Endothelial cell (in vitro differentiated cells): Measurements from ENCODE around the gene HELZ2. TPM values are rescaled to one million over a fixed set of nuclear protein-coding genes. Genes with fewer than 3 reads are reported as not detected.
A peak's percentile ranks its signal among the peaks of the same experiment; 100 is the strongest.

Experiments
- DNase-seq: peaks from one replicate; pipeline ENCODE4 v3.0.0; 2021; ENCODE audit warnings: low spot score
- H3K27ac Mint-ChIP-seq: one replicate; pipeline ENCODE4 v1.8.0; 2021; ENCODE audit warnings: mixed read lengths, inconsistent platforms; ENCODE audit not compliant: unreplicated experiment
- H3K27me3 Mint-ChIP-seq: one replicate; pipeline ENCODE4 v1.8.0; 2021; ENCODE audit warnings: mild to moderate bottlenecking, moderate library complexity, mixed read lengths, inconsistent platforms; ENCODE audit not compliant: unreplicated experiment
- H3K36me3 Mint-ChIP-seq: one replicate; pipeline ENCODE4 v1.8.0; 2021; ENCODE audit warnings: mild to moderate bottlenecking, low read depth, mixed read lengths, inconsistent platforms; ENCODE audit not compliant: unreplicated experiment
- H3K4me1 Mint-ChIP-seq: one replicate; pipeline ENCODE4 v1.8.0; 2021; ENCODE audit warnings: mild to moderate bottlenecking, mixed read lengths, inconsistent platforms; ENCODE audit not compliant: unreplicated experiment
- H3K4me3 Mint-ChIP-seq: one replicate; pipeline ENCODE4 v1.8.0; 2021; ENCODE audit warnings: mild to moderate bottlenecking, mixed read lengths, inconsistent platforms; ENCODE audit not compliant: unreplicated experiment
- H3K9me3 Mint-ChIP-seq: one replicate; pipeline ENCODE4 v1.8.0; 2021; ENCODE audit warnings: mixed read lengths, inconsistent platforms; ENCODE audit not compliant: unreplicated experiment
- total RNA-seq: library from RNA; stranded (reverse); fragmentation: NEBNext Ultra II Directional; extraction: Animal tissue kit (Norgen Biotek cat#: 25700); gene quantifications from one replicate; pipeline ENCODE4 v1.2.1, GENCODE V29; 2021; ENCODE audit not compliant: unreplicated experiment
- TF ChIP-seq, protein P1 (sequence below): fragments of 200-600 bp; sonication (generic); IDR thresholded peaks from one replicate; pipeline ENCODE4 v1.5.0; 2021; ENCODE audit warnings: antibody characterized with exemption; ENCODE audit not compliant: unreplicated experiment

Gene HELZ2
- total RNA-seq, 1 donor from 2014 or later = 15.3 TPM

DNA sequence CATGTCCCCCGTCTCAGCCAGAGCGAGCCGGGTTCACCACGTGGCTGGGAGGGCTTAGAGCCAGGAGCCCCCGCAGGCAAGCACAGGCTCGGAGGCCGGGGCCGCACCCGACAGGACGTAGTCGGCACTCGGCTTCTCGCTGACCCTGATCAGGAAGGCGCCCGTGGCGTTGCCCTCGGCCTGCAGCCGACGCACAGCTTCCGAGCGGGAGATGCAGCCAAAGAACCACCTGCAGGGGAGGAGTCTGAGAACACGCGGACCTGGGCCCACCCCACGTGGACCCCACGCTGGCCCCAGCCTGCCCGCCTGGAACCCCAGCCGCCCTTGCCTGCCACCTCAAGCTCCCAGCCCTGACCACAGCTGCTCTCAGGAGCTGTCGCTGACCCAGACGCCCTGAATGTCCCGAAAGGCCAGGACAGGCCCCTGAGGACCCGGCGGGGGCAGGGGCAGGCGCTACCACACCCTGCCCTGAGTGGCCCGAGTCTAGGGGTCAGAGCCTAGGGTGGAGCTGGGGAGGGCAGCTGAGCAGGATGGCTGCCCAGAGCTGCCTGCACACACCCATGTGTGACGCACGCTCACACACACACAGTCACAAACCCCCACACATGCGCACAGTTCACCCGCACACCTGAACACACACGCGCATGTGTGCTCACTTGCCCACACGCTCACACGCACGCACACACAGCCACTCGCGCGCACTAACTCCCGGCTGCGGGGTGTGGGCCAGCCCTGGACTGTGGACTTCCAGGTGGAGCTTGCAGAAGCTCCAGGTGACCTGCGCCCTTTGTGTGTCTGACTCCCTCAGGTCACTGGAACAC is 39.0 kb downstream of the HELZ2 start:
- Mint-ChIP-seq H3K9me3 (no peaks in the 10 kb centered on the region), H3K27ac (no peak overlapping the region), H3K4me3 (no peak overlapping the region), H3K4me1 (no peaks in the 10 kb centered on the region), H3K36me3 (peaks cover 4% of the 10 kb centered on the region), H3K27me3 (peaks cover 5% of the 10 kb centered on the region)
- TF ChIP-seq, protein P1, sequence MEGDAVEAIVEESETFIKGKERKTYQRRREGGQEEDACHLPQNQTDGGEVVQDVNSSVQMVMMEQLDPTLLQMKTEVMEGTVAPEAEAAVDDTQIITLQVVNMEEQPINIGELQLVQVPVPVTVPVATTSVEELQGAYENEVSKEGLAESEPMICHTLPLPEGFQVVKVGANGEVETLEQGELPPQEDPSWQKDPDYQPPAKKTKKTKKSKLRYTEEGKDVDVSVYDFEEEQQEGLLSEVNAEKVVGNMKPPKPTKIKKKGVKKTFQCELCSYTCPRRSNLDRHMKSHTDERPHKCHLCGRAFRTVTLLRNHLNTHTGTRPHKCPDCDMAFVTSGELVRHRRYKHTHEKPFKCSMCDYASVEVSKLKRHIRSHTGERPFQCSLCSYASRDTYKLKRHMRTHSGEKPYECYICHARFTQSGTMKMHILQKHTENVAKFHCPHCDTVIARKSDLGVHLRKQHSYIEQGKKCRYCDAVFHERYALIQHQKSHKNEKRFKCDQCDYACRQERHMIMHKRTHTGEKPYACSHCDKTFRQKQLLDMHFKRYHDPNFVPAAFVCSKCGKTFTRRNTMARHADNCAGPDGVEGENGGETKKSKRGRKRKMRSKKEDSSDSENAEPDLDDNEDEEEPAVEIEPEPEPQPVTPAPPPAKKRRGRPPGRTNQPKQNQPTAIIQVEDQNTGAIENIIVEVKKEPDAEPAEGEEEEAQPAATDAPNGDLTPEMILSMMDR = no peak
- DNase-seq = peak; percentile 5

DNA sequence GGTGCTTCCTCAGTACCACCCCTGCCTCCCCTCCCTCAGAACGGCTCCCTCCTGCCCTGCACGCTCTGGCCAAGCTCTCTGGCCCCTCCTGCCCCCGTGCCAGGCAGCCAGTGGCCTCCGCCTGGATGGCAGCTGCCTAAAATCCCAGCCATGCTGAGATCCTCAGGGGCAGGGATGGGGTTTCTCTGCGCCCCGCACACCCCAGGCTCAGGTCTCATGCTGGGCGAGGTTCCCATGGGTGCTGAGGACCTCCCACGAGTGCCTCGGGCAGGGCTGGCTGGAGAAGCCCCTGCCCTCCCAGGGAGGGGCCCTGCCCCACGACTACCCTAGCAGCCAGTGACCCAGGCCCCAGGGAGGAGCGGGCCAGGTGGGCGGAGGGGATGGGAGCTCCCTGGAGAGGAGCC is 39.6 kb downstream of the HELZ2 start:
- no peak for DNase-seq
- H3K27me3 Mint-ChIP-seq = peaks cover 5% of the 10 kb centered on the region

DNA sequence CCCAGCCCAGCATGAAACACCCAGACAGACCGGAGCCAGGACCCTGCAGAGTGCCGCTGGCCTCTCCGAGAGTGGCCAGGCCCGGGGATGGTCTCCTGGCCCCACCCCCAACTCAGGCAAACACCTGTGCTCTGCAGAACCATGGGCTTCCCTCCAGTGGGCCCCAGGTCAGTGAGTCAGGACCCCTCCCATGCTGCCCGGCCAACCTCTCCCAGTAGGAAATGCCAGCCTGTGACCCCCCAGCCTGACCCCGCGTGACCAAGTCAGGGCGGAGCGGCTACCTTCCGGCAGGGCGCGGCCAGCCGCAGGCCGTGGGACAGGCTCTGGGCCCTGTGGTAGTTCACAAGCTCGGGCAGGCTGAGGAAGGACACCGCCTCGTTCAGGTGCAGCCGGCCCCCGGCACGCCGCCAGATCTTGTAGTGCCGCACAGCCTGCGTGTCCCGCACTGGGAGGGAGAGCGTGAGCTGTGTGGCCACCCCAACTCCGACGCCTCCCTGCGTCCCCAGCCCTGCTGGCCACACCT is 40.1 kb downstream of the HELZ2 start:
- H3K27me3 Mint-ChIP-seq = peaks cover 5% of the 10 kb centered on the region
- TF ChIP-seq, protein P1 = no peak
- peaks cover 4% of the 10 kb centered on the region for H3K36me3 Mint-ChIP-seq
- H3K9me3 Mint-ChIP-seq = no peaks in the 10 kb centered on the region
- H3K4me3 Mint-ChIP-seq = no peak overlapping the region
- H3K27ac Mint-ChIP-seq = no peak overlapping the region
- DNase-seq = no peak
- H3K4me1 Mint-ChIP-seq = no peaks in the 10 kb centered on the region

More for the DNA sequence above, 39.6 kb downstream of the HELZ2 start:
- Mint-ChIP-seq H3K4me3 (no peak overlapping the region), H3K9me3 (no peaks in the 10 kb centered on the region), H3K4me1 (no peaks in the 10 kb centered on the region), H3K36me3 (peaks cover 4% of the 10 kb centered on the region), H3K27ac (no peak overlapping the region)
- TF ChIP-seq, protein P1 = no peak

DNA sequence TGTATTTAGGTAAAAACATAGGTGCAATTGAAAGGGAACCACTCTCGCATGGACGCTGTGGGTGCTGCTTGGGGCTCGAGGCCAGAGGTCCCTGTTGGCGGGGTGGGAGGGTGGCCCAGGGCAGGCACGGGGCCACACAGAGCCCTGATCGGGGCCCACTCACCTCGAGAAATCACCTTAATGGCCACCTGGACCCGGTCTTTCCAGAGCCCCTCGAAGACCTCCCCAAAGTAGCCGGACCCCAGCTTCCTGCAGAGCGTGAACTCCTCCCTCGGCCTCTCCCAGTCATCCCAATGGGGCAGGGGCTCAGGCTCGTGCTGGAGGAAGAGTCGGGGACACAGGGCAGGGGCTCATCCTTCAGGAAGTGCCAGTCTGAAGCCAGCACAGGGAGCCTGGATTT is 40.7 kb downstream of the HELZ2 start:
- no peak for DNase-seq
- H3K27me3 Mint-ChIP-seq = peaks cover 5% of the 10 kb centered on the region
- no peak overlapping the region for H3K4me3 Mint-ChIP-seq
- H3K36me3 Mint-ChIP-seq = peaks cover 4% of the 10 kb centered on the region
- TF ChIP-seq, protein P1 = no peak
- no peak overlapping the region for H3K27ac Mint-ChIP-seq
- no peaks in the 10 kb centered on the region for H3K4me1 Mint-ChIP-seq
- H3K9me3 Mint-ChIP-seq = no peaks in the 10 kb centered on the region

DNA sequence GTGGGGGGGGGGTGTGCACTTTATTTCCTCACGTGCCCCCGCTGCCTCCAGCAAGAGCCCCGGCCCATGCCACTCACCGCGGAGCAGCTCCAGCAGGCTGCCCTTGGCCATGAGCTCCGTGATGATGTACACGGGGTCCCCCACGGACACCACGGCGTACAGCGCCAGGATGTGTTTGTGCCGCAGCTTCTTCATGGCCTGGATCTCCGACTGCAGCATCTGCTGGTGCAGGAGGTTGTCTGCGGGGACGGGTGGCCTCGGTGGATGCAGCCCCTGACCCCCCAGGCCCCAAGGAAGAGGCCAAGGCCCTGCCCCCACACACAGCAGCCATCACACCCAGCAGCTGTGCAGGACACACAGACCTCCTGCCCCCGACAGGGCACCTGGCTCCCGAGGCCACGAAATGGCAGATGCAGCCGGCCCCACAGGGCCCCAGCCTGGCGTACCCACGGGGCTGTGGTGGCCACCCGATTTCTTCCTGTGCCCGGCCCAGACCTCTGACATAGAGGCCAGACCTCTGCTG is 41.5 kb downstream of the HELZ2 start:
- Mint-ChIP-seq H3K36me3 (peaks cover 4% of the 10 kb centered on the region), H3K4me3 (no peak overlapping the region), H3K4me1 (no peaks in the 10 kb centered on the region), H3K27me3 (peaks cover 5% of the 10 kb centered on the region), H3K9me3 (no peaks in the 10 kb centered on the region), H3K27ac (no peak overlapping the region)
- no peak for DNase-seq
- TF ChIP-seq, protein P1 = no peak
